ENCODE measurements around the gene INTS11. TPM values are rescaled to one million over a fixed set of nuclear protein-coding genes. Genes with fewer than 3 reads are reported as not detected.
A peak's percentile ranks its signal among the peaks of the same experiment; 100 is the strongest.

The INTS11 gene
- total and polyA plus RNA-seq, 9 of the 15 experiments (the other 6 are each of a cell fraction or from before 2014, with no cell fraction given): 3.6 to 183 (median 110) TPM

DNA sequence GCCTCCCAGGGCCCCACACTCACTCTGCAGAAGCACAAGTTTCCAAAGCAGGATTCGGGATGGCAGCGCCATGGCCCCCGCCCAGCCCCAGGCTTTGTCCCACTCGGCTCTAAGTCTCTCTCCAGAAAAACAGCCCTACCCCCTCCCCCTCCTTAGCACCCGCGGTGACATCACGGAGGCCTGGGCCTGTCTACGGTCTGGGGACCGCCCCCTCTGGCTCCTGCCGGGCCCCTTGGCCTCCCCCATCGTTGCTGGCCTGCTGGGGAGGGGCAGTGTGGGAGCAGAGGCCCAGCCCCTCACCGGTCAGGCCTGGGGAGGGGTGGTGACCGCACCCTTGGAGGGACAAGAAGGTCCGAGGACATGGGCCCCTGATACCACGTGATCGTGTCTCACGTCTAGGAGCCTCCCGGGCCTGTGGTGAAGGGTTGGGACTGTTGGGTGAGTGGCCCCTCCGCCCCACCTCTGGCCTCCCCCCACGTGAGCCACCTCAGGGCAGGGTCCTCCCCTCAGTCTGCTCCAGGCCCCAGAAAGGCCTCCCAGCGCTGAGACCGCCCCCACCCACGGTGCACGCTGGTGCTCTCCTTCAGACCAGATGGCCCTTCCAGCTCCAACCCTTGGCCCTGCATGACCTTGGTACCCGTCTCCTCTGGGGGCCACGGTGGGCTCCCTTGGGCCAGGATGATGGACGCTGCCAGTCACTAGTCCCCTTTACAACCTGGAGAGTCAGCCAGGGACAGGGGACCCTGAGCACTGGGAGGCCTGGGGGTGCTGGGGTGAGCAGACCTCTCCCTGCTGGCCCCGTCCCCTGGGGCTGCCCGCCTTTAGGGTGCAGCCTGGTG, 34.2 kb upstream of the INTS11 start, which contains the start of gene MXRA8:
MXRA8 (minus strand) TSS at position 123 of the 839 bp plus-strand sequence; CDS start at position 72, 51 bp downstream.
- in situ Hi-C loops (cut with MboI) (no loop called here), intact Hi-C loops (cut with micrococcal nuclease) (no loop called here)
- H3K4me1 ChIP-seq (replicated peaks in 1 of 2; ENCODE audit: control insufficient read depth in 2 of 2, insufficient read depth in 2 of 2, low read length in 2 of 2): peaks cover 19 to 79% of the 10 kb centered on the region in 2 experiments
- CTCF ChIA-PET (ENCODE audit: low intra/inter-chr PET ratio): no interaction called here
- FAIRE-seq: peak; percentile 96
- peak within 1 kb of the TSS; percentile 74 for H3K27ac ChIP-seq (ENCODE audit: extremely low read depth, low read depth, low read length)
- 27% methylated on average over 29 of the region's 29 CpGs for WGBS (ENCODE audit: insufficient coverage, low coverage, missing lambda C conversion rate)
- ATAC-seq: peak; percentile 93
- H2AFZ ChIP-seq (ENCODE audit: low read depth, low read length): peak within 1 kb of the TSS; percentile 99
- H3K9me3 ChIP-seq (replicated peaks; ENCODE audit: control insufficient read depth, insufficient read depth, low read depth, low read length): 0 out of 2 replicates have a peak, but pooled peaks cover 2% of the 10 kb centered on the region
- no peaks in the 10 kb centered on the region for H3K9me1 ChIP-seq (ENCODE audit: control insufficient read depth, insufficient read depth, low read length)
- no peaks in the 10 kb centered on the region for H4K20me1 ChIP-seq (replicated peaks; ENCODE audit: control insufficient read depth, insufficient read depth, low read length)
- peak within 1 kb of the TSS; percentile 33 for H3K4me3 ChIP-seq
- peaks cover 10% of the 10 kb centered on the region; the same call in 2 of the 3 replicates for H3K79me2 ChIP-seq (ENCODE audit: control insufficient read depth, insufficient read depth, low read length)
- POLR2A ChIA-PET: interaction anchor here (1.0 to 1.1 kb wide), 2 partner anchors 12 to 18 kb away, joined by 5 read pairs; no protein-coding TSS in a partner anchor
- no TSS peak for BruUV-seq (replicated peaks)
- no peaks in the 10 kb centered on the region for H3K36me3 ChIP-seq (ENCODE audit: control insufficient read depth, insufficient read depth, low read length)
- H3K27me3 ChIP-seq (ENCODE audit: control insufficient read depth in 2 of 2, insufficient read depth in 2 of 2, low read length in 2 of 2): no peaks in the 10 kb centered on the region; a peak in 1 of 5 replicates
- peak within 1 kb of the TSS; percentile 71 for H3K4me2 ChIP-seq (ENCODE audit: insufficient read depth, low read length)
- DNase-seq (ENCODE audit: extremely low read depth in 1 of 4, low spot score in 3 of 4): peak; percentile 92 to 96 (median 94)
- peak within 1 kb of the TSS; percentile 74 to 89 for H3K9ac ChIP-seq (ENCODE audit: insufficient read depth in 1 of 2, low read depth in 2 of 2, low read length in 2 of 2)
- no peak for TF ChIP-seq HNRNPK (IDR thresholded peaks at IDR 0.05; ENCODE audit: low read depth, low read length, poor library complexity, severe bottlenecking)
- no peak for TF ChIP-seq ZNF583 (CRISPR knock-in tag; IDR thresholded peaks at IDR 0.05)
- TF ChIP-seq KDM4B (IDR thresholded peaks at IDR 0.05; ENCODE audit: borderline replicate concordance in 2 of 2, low read depth in 1 of 2): peak in 1 of 2 experiments; percentile 44; a peak in 1 of 4 replicates
- TF ChIP-seq, protein P1, sequence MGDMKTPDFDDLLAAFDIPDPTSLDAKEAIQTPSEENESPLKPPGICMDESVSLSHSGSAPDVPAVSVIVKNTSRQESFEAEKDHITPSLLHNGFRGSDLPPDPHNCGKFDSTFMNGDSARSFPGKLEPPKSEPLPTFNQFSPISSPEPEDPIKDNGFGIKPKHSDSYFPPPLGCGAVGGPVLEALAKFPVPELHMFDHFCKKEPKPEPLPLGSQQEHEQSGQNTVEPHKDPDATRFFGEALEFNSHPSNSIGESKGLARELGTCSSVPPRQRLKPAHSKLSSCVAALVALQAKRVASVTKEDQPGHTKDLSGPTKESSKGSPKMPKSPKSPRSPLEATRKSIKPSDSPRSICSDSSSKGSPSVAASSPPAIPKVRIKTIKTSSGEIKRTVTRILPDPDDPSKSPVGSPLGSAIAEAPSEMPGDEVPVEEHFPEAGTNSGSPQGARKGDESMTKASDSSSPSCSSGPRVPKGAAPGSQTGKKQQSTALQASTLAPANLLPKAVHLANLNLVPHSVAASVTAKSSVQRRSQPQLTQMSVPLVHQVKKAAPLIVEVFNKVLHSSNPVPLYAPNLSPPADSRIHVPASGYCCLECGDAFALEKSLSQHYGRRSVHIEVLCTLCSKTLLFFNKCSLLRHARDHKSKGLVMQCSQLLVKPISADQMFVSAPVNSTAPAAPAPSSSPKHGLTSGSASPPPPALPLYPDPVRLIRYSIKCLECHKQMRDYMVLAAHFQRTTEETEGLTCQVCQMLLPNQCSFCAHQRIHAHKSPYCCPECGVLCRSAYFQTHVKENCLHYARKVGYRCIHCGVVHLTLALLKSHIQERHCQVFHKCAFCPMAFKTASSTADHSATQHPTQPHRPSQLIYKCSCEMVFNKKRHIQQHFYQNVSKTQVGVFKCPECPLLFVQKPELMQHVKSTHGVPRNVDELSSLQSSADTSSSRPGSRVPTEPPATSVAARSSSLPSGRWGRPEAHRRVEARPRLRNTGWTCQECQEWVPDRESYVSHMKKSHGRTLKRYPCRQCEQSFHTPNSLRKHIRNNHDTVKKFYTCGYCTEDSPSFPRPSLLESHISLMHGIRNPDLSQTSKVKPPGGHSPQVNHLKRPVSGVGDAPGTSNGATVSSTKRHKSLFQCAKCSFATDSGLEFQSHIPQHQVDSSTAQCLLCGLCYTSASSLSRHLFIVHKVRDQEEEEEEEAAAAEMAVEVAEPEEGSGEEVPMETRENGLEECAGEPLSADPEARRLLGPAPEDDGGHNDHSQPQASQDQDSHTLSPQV (IDR thresholded peaks at IDR 0.05): peak; percentile 78
- TF ChIP-seq BDP1 (IDR thresholded peaks at IDR 0.05; ENCODE audit: insufficient read depth, insufficient read length): no peak
- TF ChIP-seq, protein P2, sequence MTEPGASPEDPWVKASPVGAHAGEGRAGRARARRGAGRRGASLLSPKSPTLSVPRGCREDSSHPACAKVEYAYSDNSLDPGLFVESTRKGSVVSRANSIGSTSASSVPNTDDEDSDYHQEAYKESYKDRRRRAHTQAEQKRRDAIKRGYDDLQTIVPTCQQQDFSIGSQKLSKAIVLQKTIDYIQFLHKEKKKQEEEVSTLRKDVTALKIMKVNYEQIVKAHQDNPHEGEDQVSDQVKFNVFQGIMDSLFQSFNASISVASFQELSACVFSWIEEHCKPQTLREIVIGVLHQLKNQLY (CRISPR knock-in tag; conservative IDR thresholded peaks at IDR 0.05): no peak
- TF ChIP-seq FIP1L1 (IDR thresholded peaks at IDR 0.05; ENCODE audit: low read depth, low read length, poor library complexity, severe bottlenecking): peak; percentile 53
- TF ChIP-seq CCNT2 (IDR thresholded peaks at IDR 0.05; ENCODE audit: borderline replicate concordance, extremely low read depth, insufficient read length, low read depth, low read length): peak; percentile 44
- TF ChIP-seq, protein P3, sequence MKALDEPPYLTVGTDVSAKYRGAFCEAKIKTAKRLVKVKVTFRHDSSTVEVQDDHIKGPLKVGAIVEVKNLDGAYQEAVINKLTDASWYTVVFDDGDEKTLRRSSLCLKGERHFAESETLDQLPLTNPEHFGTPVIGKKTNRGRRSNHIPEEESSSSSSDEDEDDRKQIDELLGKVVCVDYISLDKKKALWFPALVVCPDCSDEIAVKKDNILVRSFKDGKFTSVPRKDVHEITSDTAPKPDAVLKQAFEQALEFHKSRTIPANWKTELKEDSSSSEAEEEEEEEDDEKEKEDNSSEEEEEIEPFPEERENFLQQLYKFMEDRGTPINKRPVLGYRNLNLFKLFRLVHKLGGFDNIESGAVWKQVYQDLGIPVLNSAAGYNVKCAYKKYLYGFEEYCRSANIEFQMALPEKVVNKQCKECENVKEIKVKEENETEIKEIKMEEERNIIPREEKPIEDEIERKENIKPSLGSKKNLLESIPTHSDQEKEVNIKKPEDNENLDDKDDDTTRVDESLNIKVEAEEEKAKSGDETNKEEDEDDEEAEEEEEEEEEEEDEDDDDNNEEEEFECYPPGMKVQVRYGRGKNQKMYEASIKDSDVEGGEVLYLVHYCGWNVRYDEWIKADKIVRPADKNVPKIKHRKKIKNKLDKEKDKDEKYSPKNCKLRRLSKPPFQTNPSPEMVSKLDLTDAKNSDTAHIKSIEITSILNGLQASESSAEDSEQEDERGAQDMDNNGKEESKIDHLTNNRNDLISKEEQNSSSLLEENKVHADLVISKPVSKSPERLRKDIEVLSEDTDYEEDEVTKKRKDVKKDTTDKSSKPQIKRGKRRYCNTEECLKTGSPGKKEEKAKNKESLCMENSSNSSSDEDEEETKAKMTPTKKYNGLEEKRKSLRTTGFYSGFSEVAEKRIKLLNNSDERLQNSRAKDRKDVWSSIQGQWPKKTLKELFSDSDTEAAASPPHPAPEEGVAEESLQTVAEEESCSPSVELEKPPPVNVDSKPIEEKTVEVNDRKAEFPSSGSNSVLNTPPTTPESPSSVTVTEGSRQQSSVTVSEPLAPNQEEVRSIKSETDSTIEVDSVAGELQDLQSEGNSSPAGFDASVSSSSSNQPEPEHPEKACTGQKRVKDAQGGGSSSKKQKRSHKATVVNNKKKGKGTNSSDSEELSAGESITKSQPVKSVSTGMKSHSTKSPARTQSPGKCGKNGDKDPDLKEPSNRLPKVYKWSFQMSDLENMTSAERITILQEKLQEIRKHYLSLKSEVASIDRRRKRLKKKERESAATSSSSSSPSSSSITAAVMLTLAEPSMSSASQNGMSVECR (CRISPR knock-in tag; IDR thresholded peaks at IDR 0.05): peak; percentile 53; the same call in 1 of the 2 replicates
- no peak for TF ChIP-seq IRF2 (CRISPR knock-in tag; IDR thresholded peaks at IDR 0.05)

All from K562 (cell line).